CD4-positive, alpha-beta T cell (primary cell): ENCODE data around the gene CTSV. TPM values are rescaled to one million over a fixed set of nuclear protein-coding genes. Genes with fewer than 3 reads are reported as not detected.
"Not testable (repeated sequence)": the region's sequence is repeated elsewhere in the genome, so short reads cannot be mapped to it uniquely, and the experiment has no call there.

Experiments
- ATAC-seq: fragments of 200-7000 bp; cut with Tn5 transposase; one replicate; pipeline ENCODE4 v1.10.0; 2022; ENCODE audit warnings: mild to moderate bottlenecking; ENCODE audit not compliant: poor library complexity
- CTCF ChIA-PET: fragments of 350-600 bp; sonication (Branson Sonifier 250); formaldehyde crosslinking; loops from one replicate; lab custom pipeline; 2021; ENCODE audit warnings: antibody characterized with exemption, inconsistent platforms; lab: Charles Lee
- POLR2A ChIA-PET: fragments of 350-600 bp; sonication (Branson Sonifier 250); formaldehyde crosslinking; loops from one replicate; lab custom pipeline; 2021; ENCODE audit warnings: antibody characterized with exemption, inconsistent platforms; lab: Charles Lee
- DNase-seq, 14 experiments: peaks; one replicate each; pipeline ENCODE4 v3.0.0-alpha.2; 2013 to 2020; ENCODE audit warnings: mixed read lengths in 2 of 14
- H3K27ac ChIP-seq, 2 donors: one replicate each; pipeline versions ENCODE4 v1.5.1 to v1.7.0; 2013; ENCODE audit warnings: low read length in 2 of 2, low read depth in 1 of 2, mild to moderate bottlenecking in 1 of 2
- H3K27me3 ChIP-seq, 2 experiments: 1 replicate in 1 of 2; 2 replicates in 1 of 2; pipeline versions ENCODE4 v1.6.1 to v1.7.0; 2013; ENCODE audit warnings: low read length in 2 of 2, control low read depth in 1 of 2, mild to moderate bottlenecking in 1 of 2, moderate library complexity in 1 of 2; ENCODE audit not compliant: insufficient read depth in 2 of 2, control insufficient read depth in 1 of 2
- H3K36me3 ChIP-seq: one replicate; pipeline ENCODE4 v1.6.1; 2013; ENCODE audit warnings: low read length, control low read depth; ENCODE audit not compliant: insufficient read depth
- H3K4me1 ChIP-seq: one replicate; pipeline ENCODE4 v1.6.1; 2013; ENCODE audit warnings: low read length, control low read depth; ENCODE audit not compliant: insufficient read depth
- H3K4me3 ChIP-seq: one replicate; pipeline ENCODE4 v1.5.1; 2013; ENCODE audit warnings: mild to moderate bottlenecking, low read length, moderate library complexity
- H3K9me3 ChIP-seq, 2 experiments: 1 replicate in 1 of 2; 2 replicates in 1 of 2; pipeline versions ENCODE4 v1.6.1 to v1.7.0; 2013; ENCODE audit warnings: low read length in 2 of 2, mild to moderate bottlenecking in 2 of 2, control low read depth in 1 of 2, moderate library complexity in 1 of 2; ENCODE audit not compliant: control insufficient read depth in 1 of 2, insufficient read depth in 1 of 2
- H3K27ac Mint-ChIP-seq: one replicate; pipeline ENCODE4 v1.8.0; 2020; ENCODE audit warnings: mixed read lengths
- H3K27me3 Mint-ChIP-seq: one replicate; pipeline ENCODE4 v1.8.0; 2021; ENCODE audit warnings: mixed read lengths
- H3K36me3 Mint-ChIP-seq: one replicate; pipeline ENCODE4 v1.8.0; 2021; ENCODE audit warnings: low read depth, mixed read lengths
- H3K4me1 Mint-ChIP-seq: one replicate; pipeline ENCODE4 v1.8.0; 2021; ENCODE audit warnings: low read depth, mixed read lengths
- H3K4me3 Mint-ChIP-seq: one replicate; pipeline ENCODE4 v1.8.0; 2020; ENCODE audit warnings: mild to moderate bottlenecking, mixed read lengths
- H3K9me3 Mint-ChIP-seq: one replicate; pipeline ENCODE4 v1.8.0; 2020; ENCODE audit warnings: mixed read lengths
- CTCF ChIP-seq: fragments of 200-600 bp; IDR thresholded peaks from one replicate; pipeline ENCODE4 v1.8.0; 2022; ENCODE audit warnings: antibody characterized with exemption, mild to moderate bottlenecking
- intact Hi-C, 2 experiments: fragments of 100-400 bp; cut with DNase I in 1 of 2; cut with micrococcal nuclease in 1 of 2; formaldehyde crosslinking; loops; one replicate each; pipeline versions ENCODE4 v1.15.1 to v1.9.0; 2023 to 2025; cut with DNase I, micrococcal nuclease
- total RNA-seq, 174 experiments: library from RNA in 2 of 174; stranded (reverse) in 2 of 174; gene quantifications; one replicate each; pipeline ENCODE4 v1.2.3 and lab custom pipeline; 2021 to 2026

The CTSV gene
- total RNA-seq, 2 experiments from 2014 or later, result 0.11 TPM; not detected in 1

DNA sequence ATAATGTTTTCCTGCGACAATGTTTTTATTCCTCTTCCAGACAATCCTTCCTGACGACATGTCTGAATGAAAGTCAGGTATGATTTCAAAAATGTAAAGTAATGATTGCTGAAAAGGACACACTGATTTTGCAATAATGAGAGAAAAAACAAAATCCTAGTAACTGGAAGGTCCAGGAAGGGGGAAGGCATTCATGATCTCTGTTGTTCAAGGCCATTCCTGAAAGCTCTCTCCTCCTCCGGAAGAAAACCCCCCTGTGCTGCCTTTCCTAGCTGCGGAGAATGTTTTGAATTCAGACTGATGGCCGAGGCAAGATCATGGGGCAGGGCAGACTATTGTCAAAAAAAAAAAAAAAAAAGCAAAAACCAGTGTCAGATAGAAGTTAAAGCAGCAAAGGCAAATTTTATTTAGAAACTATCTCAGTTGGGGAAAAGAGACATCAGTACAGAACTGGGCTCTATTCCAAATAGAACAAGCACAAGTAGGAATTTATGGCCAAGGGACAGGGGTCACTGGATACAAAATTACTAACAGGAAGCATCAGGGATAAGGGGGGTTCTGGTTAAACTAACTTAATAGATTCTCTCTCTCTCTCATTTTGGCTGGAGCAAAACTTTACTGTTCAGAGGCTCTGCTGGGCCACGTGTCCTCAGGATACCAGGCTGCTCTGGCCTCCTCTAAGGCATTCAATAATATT, 36.5 kb upstream of the CTSV start:
- H3K9me3 ChIP-seq, result peaks cover 0 to 24% of the 10 kb centered on the region in 2 experiments
- Mint-ChIP-seq H3K27ac (no peak overlapping the region), H3K4me1 (no peaks in the 10 kb centered on the region), H3K27me3 (peaks cover 64% of the 10 kb centered on the region), H3K4me3 (no peak overlapping the region), H3K36me3 (no peaks in the 10 kb centered on the region), H3K9me3 (no peaks in the 10 kb centered on the region)
- no peak overlapping the region for H3K27ac ChIP-seq
- H3K4me1 ChIP-seq, result no peaks in the 10 kb centered on the region
- intact Hi-C loops, result no loop called here
- DNase-seq (no peak), ATAC-seq (no peak)
- ChIA-PET POLR2A (no interaction called here), CTCF (no interaction called here)
- no peak overlapping the region for H3K4me3 ChIP-seq
- H3K27me3 ChIP-seq, result peaks cover 32 to 56% of the 10 kb centered on the region in 2 experiments
- TF ChIP-seq CTCF, result no peak
- no peaks in the 10 kb centered on the region for H3K36me3 ChIP-seq

DNA sequence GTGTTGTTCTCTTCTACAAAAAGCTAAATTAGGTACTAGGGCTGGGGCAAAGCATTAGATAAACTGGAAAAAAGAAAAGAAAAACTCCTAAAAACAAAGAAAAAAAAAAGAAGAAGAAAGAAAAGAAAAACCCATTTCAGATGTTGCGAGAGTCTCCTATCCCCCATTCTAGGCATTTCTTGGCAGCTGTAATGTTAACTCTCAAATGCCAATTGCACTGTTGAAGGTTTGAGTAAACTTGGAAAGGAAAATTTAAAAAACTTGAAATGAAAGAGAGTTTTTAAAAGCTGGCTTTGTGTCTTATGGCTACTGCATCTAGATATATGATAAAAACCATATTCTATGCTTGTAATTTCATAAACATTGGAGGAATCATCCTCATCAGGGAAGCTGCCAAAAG, 34.6 kb upstream of the CTSV start:
- no peaks in the 10 kb centered on the region for H3K4me1 ChIP-seq
- ChIA-PET POLR2A (no interaction called here), CTCF (no interaction called here)
- peaks cover 49% of the 10 kb centered on the region for H3K27me3 Mint-ChIP-seq
- H3K27ac Mint-ChIP-seq, result no peak overlapping the region
- H3K36me3 ChIP-seq, result no peaks in the 10 kb centered on the region
- intact Hi-C loops, result no loop called here
- no peak overlapping the region for H3K4me3 ChIP-seq
- no peak overlapping the region for H3K4me3 Mint-ChIP-seq
- no peak for DNase-seq
- no peaks in the 10 kb centered on the region for H3K9me3 Mint-ChIP-seq
- H3K36me3 Mint-ChIP-seq, result no peaks in the 10 kb centered on the region
- H3K27ac ChIP-seq, result no peak overlapping the region
- H3K27me3 ChIP-seq, result peaks cover 30 to 50% of the 10 kb centered on the region in 2 experiments
- H3K4me1 Mint-ChIP-seq, result no peaks in the 10 kb centered on the region
- no peak for TF ChIP-seq CTCF
- no peak for ATAC-seq
- H3K9me3 ChIP-seq, result peaks cover 0 to 23% of the 10 kb centered on the region in 2 experiments

DNA sequence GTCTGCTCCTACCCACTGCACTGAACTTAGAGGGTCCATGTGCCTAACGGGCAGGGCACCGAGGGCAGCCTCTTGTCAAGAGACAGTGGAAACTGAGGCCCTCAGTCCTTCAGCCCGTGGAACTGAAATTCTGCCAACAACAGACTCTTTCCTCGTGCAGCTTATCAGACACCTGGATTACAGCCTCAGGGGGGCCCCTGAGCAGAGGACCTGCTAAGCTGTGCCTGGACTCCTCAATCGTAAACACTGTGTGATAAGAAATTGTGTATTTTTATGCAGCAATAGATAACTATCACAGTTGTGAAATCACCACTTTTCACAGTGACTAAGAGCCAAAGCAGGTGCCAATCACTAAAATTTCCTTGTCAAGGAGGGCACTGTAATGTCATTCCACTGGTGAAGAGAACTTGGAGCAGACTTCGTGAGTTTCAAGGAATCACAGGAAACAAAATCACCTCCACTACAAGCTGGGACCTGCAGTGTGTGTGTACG, 33.4 kb upstream of the CTSV start:
- peaks cover 23 to 39% of the 10 kb centered on the region in 2 experiments for H3K27me3 ChIP-seq
- peaks cover 0 to 17% of the 10 kb centered on the region in 2 experiments for H3K9me3 ChIP-seq
- H3K4me1 Mint-ChIP-seq, result no peaks in the 10 kb centered on the region
- no peak for ATAC-seq
- H3K27ac Mint-ChIP-seq, result no peak overlapping the region
- H3K27me3 Mint-ChIP-seq, result peaks cover 53% of the 10 kb centered on the region
- intact Hi-C loops, result no loop called here
- ChIA-PET POLR2A (no interaction called here), CTCF (no interaction called here)
- no peaks in the 10 kb centered on the region for H3K4me1 ChIP-seq
- no peaks in the 10 kb centered on the region for H3K9me3 Mint-ChIP-seq
- H3K36me3 Mint-ChIP-seq, result no peaks in the 10 kb centered on the region
- H3K4me3 ChIP-seq, result no peak overlapping the region
- H3K27ac ChIP-seq, result no peak overlapping the region
- DNase-seq, result no peak
- H3K4me3 Mint-ChIP-seq, result no peak overlapping the region
- no peaks in the 10 kb centered on the region for H3K36me3 ChIP-seq
- TF ChIP-seq CTCF, result no peak

DNA sequence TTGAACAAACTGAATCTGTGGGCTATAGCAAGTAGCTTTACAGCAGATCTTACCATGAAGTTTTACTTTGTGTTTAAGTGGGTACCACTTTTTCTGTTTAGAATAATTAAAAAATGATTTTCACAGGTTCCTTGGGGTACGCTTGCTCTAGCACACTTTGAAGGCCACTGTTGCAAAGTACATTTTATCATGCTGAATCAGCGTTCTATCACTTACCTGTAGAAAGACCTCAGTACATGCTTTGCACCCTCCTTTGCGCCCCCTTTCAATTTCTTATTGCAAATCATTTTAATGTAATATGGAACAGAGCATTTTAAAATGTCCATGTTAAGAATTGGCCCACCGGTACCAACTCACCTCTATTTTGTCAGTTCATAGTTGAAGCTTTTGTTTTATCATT, 31.4 kb upstream of the CTSV start:
- DNase-seq, H3K9me3 Mint-ChIP-seq, H3K4me1 Mint-ChIP-seq, intact Hi-C loops, H3K4me1 ChIP-seq, H3K4me3 ChIP-seq, ATAC-seq, H3K27ac Mint-ChIP-seq, H3K36me3 Mint-ChIP-seq, H3K27ac ChIP-seq, CTCF ChIA-PET, H3K36me3 ChIP-seq, H3K4me3 Mint-ChIP-seq, H3K9me3 ChIP-seq, POLR2A ChIA-PET: not testable (repeated sequence)
- H3K27me3 Mint-ChIP-seq, result peaks cover 48% of the 10 kb centered on the region
- peaks cover 10 to 19% of the 10 kb centered on the region in 2 experiments for H3K27me3 ChIP-seq
